DMS53 treated with DMSO at 0.1 percent for 48 hours (cell line): ENCODE data around the gene TSPAN9.
A peak's percentile ranks its signal among the peaks of the same experiment; 100 is the strongest.

Source experiments
- DNase-seq: peaks from one replicate; lab custom pipeline; 2025; ENCODE audit not compliant: unreplicated experiment; lab: John Stamatoyannopoulos, UW

TSPAN9 gene

GRCh38 chr12:3265406-3265805, 188.2 kb downstream of the TSPAN9 start:
- no peak for DNase-seq

DNA sequence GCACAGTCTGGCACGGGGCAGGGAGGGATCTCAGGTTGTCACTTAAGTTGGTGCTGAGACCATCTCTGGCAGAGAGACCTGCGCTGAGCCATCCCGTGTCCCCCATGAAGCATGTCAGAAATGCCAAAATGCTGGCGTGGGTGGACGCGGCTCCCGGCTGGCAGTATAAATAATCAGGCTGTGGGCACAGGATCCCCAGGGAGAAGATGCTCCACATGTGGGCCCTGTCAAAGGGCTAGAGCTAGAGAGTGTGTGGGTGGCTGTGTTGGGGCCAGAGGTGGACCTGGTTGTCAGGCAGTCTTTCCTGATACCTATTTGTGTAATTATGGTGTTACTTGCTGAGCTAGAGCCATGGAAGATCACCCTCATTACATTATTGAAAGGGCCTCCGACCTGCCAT, 189.5 kb downstream of the TSPAN9 start:
- no peak for DNase-seq

DNA sequence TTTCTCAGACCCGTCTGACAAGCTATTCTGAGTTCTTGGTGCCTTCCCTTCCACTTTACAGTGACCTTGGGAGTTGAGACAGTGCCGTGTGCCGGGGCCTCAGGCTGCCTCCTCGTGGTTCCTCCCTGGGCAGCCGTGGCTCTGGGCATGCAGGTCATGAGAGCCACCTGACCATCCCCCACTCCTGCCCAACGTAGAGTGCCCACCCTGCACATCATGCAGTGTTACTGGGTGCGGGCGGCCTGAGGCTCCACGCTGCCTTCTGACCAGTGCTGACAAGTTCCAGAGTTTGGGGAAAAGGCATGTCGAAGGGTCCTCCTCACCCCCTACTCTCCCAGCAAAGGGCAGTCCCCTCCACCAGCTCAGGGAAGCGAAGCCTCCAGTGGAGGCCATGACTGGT, 190.5 kb downstream of the TSPAN9 start:
- no peak for DNase-seq

GRCh38 chr12:3269594-3269993, 192.4 kb downstream of the TSPAN9 start:
- no peak for DNase-seq

GRCh38 chr12:3271146-3271545, 194.0 kb downstream of the TSPAN9 start:
- DNase-seq = no peak

DNA sequence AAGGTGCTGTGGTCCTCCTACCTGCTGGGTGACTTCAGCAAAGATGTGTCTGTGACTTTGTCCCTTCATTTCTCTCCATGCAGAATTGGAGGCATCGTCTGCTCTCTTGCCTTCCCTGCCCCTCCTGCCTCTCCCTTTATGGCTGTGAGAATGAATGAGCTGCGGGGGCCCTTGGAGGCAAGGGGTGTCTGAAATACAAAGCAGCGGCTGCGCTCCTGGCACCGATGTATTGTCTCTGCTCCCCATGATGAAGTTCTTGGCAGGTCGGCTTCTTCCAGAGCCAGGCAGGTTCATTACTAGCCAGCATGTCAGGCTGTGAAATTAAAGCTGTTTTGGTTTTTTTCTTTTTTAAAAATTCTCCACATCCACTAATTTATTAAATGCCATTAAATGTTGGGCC, 194.5 kb downstream of the TSPAN9 start:
- no peak for DNase-seq

DNA sequence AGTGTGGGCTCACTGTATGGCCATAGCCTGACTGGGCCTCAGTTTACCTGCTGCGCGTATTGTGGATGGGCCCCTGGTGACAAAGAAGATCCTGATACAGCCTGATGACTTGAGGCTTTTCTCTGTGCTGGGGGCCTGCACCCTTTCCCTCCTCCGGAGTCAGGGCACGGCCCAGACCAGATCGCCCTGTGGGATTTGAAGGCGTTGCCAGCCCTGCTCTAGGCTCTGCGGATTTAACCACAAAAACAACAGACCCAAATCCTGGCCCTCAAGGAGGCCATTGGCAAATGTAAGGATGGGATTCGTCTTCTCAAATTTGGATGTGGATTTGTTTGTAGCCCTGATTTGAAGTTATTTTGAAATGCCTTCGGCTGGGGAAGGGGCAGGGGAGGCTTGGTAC, 195.8 kb downstream of the TSPAN9 start:
- DNase-seq = no peak

- no peak for DNase-seq
Measured at GRCh38 chr12:3273409-3273853, 196.3 kb downstream of the TSPAN9 start.

DNA sequence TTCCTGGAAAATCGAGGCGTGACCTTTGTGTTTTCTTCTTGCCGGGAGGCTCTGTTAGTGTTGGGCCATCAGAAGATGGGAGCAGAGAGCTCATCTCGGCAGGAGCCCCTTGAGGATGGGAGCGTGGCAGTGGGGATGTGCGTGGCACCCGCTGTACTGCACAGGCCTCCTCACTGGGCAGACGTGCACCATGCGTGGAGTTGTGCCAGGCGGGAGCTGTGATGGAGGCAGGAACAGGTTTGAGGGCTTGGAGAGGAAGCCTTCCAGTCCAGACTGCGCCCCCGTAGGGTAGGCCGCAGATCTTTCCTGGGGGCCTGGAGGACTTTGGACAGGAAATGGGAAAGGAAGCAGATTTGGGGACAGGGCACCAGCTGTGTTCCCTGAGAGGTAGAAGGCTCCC, 197.5 kb downstream of the TSPAN9 start:
- DNase-seq = no peak

GRCh38 chr12:3275171-3276041, 198.2 kb downstream of the TSPAN9 start:
- DNase-seq = peak; percentile 100

- no peak for DNase-seq
Measured at GRCh38 chr12:3276226-3276625, 199.0 kb downstream of the TSPAN9 start.

DNA sequence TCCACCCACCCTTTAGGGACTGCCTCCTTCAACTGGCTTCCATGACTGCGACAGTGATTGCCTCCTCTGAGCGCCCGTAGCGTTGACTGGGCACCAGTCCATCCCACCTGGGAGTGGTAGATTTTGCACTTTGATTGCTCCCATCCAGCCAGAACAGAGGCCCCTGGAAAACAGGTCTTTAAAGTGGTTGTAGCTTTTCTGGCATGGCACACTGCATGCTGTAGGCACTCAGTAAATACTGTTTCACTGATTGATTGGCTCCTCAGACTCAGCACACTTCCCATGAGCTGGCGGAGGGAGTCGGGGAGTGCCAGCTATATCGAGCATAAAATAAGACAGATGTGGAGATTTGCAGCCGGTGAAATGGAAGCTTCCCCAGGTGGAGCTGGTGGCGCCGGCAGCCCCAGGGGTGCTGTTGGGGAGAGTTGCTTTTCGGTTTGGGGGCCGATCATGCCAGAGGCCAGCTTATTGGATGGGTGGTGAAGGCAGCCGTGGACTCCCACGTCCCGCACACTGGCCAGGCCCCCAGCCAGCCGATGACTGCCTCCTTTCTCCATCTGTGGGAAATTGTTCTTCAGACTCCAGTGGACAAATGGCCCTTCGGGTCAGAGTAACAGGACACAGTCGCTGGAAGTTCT, 200.2 kb downstream of the TSPAN9 start:
- no peak for DNase-seq

- no peak for DNase-seq
Measured at GRCh38 chr12:3278681-3279414, 201.7 kb downstream of the TSPAN9 start.

DNA sequence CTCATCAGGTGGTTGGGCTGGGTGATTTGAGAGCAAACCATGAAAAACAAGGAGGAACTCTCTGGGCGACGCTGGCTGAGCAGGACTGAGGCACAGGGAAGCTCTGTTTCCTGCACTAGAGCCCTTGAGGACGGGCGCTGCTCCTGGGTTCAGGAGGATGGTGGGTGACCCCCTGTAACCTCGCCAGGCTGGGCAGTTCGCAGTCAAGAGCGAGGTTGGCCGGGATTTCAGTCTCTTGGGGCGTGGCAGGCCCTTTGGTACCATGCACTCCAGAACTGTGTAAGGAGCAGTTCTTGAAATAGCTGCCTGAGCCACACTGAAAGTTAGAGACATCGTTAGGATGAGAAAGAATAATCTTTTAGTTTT, 202.2 kb downstream of the TSPAN9 start:
- DNase-seq = no peak

DNA sequence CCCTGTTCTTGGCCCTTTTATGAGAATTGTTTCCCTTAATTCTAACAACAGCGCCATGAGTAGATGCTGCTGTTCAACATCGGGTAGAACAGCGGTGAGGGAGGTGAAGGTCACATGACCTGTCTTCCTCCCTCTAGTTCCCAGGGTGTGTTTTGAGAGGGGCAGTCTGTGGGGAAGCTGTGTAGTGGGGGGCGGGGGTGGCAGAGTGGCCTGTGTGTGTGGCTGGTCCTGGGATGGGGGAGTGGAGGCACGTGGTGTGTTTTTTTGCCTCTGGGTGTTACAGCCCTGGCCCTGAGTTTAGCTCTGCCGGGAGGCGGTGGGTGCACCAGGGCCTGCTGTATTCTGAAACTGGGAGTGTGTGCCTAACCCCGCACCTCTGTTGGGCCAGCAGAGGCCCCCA, 202.7 kb downstream of the TSPAN9 start:
- no peak for DNase-seq

GRCh38 chr12:3280967-3281366, 203.8 kb downstream of the TSPAN9 start:
- no peak for DNase-seq

DNA sequence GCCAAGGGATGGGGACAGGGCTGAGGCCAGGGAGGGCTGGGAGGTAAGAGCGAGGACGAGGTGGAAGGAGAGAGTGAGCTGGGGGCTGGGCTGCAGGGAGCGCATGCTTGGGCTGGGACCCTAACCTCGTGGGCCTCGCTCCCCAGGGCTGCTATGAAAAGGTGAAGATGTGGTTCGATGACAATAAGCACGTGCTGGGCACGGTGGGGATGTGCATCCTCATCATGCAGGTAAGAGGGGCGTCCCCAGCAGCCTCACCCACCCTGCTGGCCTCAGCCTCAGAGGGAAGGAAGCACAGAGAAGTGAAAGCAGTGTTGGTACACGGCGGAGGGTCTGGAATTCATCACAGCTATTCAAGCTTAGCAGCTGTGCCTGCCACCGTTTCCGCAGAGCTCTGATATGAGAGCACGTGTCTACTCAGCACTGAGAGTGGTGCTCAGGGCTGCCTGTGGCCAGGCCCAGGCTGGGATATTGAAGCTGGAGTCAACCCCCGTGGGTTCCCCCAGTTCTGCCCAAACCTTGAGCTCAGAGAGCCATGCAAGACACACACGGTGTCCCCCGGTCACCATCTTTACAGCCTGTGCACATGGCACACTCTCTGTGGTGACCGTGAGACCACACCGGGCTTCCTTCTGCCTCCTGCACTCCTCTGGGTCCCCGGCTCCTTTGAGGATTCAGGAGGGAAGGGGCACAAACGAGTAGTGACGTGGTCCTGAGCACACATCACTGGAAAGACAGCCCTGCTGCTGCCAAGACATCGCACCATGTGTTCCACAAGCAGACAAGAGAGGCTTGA, 204.6 kb downstream of the TSPAN9 start:
- DNase-seq = no peak

DNA sequence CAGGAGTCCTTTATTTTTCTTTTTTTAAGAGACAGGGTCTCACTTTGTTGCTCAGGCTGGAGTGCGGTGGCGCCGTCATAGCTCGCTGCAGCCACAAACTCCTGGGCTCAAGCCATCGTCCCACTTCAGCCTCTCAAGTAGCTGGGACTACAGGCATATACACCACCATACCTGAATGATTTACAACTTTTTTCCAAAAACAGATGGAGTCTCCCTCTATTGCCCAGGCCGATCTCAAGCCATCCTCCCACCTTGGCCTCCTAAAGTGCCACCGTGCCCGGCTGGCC, 205.1 kb downstream of the TSPAN9 start:
- DNase-seq = no peak

- no peak for DNase-seq
Measured at GRCh38 chr12:3283137-3283680, 206.0 kb downstream of the TSPAN9 start.

- DNase-seq = no peak
Measured at GRCh38 chr12:3284405-3284804, 207.2 kb downstream of the TSPAN9 start.

DNA sequence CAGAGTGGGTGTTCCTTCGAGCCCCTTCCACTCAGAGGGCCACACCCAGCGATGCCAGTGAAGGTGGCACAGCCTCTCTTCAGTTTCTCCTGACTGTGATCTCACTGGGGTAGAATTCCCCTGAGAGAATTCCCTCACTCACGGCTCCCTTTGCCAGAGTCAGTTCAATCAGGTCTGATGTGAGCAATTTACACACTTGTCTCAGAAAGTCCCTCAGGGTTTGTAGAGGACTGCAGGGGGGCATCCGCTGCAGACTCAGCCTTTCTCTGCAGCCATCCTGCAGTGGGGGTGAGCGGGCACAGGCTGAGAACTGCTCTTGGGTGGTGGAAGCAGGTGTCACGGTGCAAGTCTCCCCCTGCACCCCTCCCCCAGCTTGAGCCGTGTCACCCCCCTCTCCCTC, 208.4 kb downstream of the TSPAN9 start:
- DNase-seq = no peak
